Chondrocyte (in vitro differentiated cells): ENCODE results near the gene FCN1. TPM values are rescaled to one million over a fixed set of nuclear protein-coding genes. Genes with fewer than 3 reads are reported as not detected.

Source experiments
- DNase-seq: peaks from one replicate; pipeline ENCODE4 v3.0.0; 2021; ENCODE audit warnings: mixed read lengths, low spot score
- H3K27ac Mint-ChIP-seq: one replicate; pipeline ENCODE4 v1.8.0; 2021; ENCODE audit warnings: mild to moderate bottlenecking, moderate library complexity, mixed read lengths; ENCODE audit not compliant: unreplicated experiment
- H3K27me3 Mint-ChIP-seq: 2 replicates; pipeline ENCODE4 v1.8.0; 2021; ENCODE audit warnings: low read depth, mixed read lengths
- H3K36me3 Mint-ChIP-seq: 2 replicates; pipeline ENCODE4 v1.8.0; 2021; ENCODE audit warnings: low read depth, mixed read lengths
- H3K4me1 Mint-ChIP-seq: 2 replicates; pipeline ENCODE4 v1.8.0; 2021; ENCODE audit warnings: low read depth, mild to moderate bottlenecking, mixed read lengths
- H3K4me3 Mint-ChIP-seq: one replicate; pipeline ENCODE4 v1.8.0; 2021; ENCODE audit warnings: mild to moderate bottlenecking, moderate library complexity, mixed read lengths; ENCODE audit not compliant: unreplicated experiment
- H3K9me3 Mint-ChIP-seq: 2 replicates; pipeline ENCODE4 v1.8.0; 2021; ENCODE audit warnings: low read depth, mixed read lengths
- CTCF ChIP-seq: fragments of 200-600 bp; sonication (generic); IDR thresholded peaks from 2 replicates; pipeline ENCODE4 v1.5.0; 2021; ENCODE audit warnings: antibody characterized with exemption, mild to moderate bottlenecking, moderate library complexity
- total RNA-seq: library from RNA; stranded (reverse); gene quantifications from 3 replicates; pipeline ENCODE4 v1.2.1, GENCODE V29; 2021

The FCN1 gene
- total RNA-seq, 1 donor from 2014 or later, result not detected

GRCh38 chr9:134912126-134912840 lies 5.4 kb downstream of the FCN1 start:
- Mint-ChIP-seq H3K4me1 (no peaks in the 10 kb centered on the region), H3K36me3 (no peaks in the 10 kb centered on the region), H3K27me3 (peaks cover 52% of the 10 kb centered on the region), H3K9me3 (no peaks in the 10 kb centered on the region), H3K27ac (no peak overlapping the region), H3K4me3 (no peak overlapping the region)
- peak; percentile 62 for DNase-seq
- TF ChIP-seq CTCF, result no peak

GRCh38 chr9:134909511-134910481 lies 7.9 kb downstream of the FCN1 start:
- Mint-ChIP-seq H3K27ac (no peak overlapping the region), H3K36me3 (peaks cover 3% of the 10 kb centered on the region), H3K27me3 (peaks cover 46% of the 10 kb centered on the region), H3K4me3 (no peak overlapping the region), H3K9me3 (no peaks in the 10 kb centered on the region), H3K4me1 (no peaks in the 10 kb centered on the region)
- no peak for TF ChIP-seq CTCF
- peak; percentile 64 for DNase-seq

GRCh38 chr9:134908524-134909309 lies 9.0 kb downstream of the FCN1 start:
- Mint-ChIP-seq H3K27ac (no peak overlapping the region), H3K4me1 (no peaks in the 10 kb centered on the region), H3K9me3 (peaks cover 3% of the 10 kb centered on the region), H3K36me3 (peaks cover 3% of the 10 kb centered on the region), H3K27me3 (peaks cover 46% of the 10 kb centered on the region), H3K4me3 (no peak overlapping the region)
- peak; percentile 63 for DNase-seq
- TF ChIP-seq CTCF, result no peak

GRCh38 chr9:134902936-134903335 lies 14.8 kb downstream of the FCN1 start:
- H3K4me1 Mint-ChIP-seq, result no peaks in the 10 kb centered on the region
- no peak for DNase-seq
- TF ChIP-seq CTCF, result no peak

GRCh38 chr9:134899818-134900217 lies 17.9 kb downstream of the FCN1 start:
- TF ChIP-seq CTCF, result no peak
- Mint-ChIP-seq H3K9me3 (peaks cover 16% of the 10 kb centered on the region), H3K27ac (no peak overlapping the region), H3K4me3 (no peak overlapping the region), H3K36me3 (peaks cover 2% of the 10 kb centered on the region), H3K27me3 (peaks cover 24% of the 10 kb centered on the region), H3K4me1 (peaks cover 20% of the 10 kb centered on the region)
- no peak for DNase-seq

More at GRCh38 chr9:134902936-134903335, 14.8 kb downstream of the FCN1 start:
- peaks cover 16% of the 10 kb centered on the region for H3K9me3 Mint-ChIP-seq
- H3K36me3 Mint-ChIP-seq, result peaks cover 5% of the 10 kb centered on the region
- peaks cover 32% of the 10 kb centered on the region for H3K27me3 Mint-ChIP-seq
- no peak overlapping the region for H3K4me3 Mint-ChIP-seq
- H3K27ac Mint-ChIP-seq, result no peak overlapping the region
